ENCODE measurements around the gene SLC25A19. TPM values are rescaled to one million over a fixed set of nuclear protein-coding genes. Genes with fewer than 3 reads are reported as not detected.

The SLC25A19 gene
- total and polyA plus RNA-seq, 10 of the 15 experiments (the other 5 are each of a cell fraction or from before 2014, with no cell fraction given) = 32.9 to 91.6 (median 53.7) TPM

DNA sequence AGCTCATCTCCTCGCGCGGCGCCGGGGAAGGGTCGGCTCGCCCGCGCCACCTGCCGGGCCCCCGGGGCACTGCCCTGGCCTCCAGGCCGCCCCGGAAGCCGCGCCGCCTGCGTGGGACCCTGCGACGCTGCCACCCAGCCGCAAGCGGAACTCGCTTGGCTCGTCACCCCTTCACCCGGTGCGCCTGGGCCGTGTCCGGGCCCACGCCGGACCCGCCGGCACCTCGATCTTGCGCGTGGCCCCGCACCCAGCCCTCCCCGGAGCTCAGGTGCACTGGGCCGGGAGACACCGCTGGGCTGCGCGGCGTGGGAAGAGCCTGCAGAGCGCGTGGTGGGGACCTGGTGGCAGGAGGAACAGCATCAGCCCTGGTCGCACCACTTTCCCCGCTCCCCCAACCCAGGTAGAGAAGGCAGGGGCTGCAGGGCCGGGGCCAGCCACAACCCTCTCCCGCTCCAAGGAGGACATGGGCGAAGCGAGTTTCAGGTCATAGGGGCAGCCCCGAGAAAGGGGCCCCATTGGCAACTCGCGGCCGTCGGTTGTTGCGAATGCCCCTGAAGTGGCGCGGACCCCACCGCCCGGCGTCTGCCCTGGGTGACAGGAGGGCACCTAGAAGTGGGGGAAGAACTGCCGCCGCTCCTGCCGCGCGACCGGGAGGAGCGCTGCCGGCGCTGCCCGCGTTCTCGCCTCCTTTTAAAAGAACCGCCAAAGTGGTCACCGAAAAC, 17.8 kb downstream of the SLC25A19 start (continued):
- TF ChIP-seq, protein P1, sequence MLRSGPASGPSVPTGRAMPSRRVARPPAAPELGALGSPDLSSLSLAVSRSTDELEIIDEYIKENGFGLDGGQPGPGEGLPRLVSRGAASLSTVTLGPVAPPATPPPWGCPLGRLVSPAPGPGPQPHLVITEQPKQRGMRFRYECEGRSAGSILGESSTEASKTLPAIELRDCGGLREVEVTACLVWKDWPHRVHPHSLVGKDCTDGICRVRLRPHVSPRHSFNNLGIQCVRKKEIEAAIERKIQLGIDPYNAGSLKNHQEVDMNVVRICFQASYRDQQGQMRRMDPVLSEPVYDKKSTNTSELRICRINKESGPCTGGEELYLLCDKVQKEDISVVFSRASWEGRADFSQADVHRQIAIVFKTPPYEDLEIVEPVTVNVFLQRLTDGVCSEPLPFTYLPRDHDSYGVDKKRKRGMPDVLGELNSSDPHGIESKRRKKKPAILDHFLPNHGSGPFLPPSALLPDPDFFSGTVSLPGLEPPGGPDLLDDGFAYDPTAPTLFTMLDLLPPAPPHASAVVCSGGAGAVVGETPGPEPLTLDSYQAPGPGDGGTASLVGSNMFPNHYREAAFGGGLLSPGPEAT (IDR thresholded peaks at IDR 0.05; ENCODE audit: low read depth) = no peak
- TF ChIP-seq EP300 (IDR thresholded peaks at IDR 0.05; ENCODE audit: borderline replicate concordance in 1 of 2, control insufficient read depth in 1 of 2, low read depth in 2 of 2, low read length in 2 of 2) (no peak), NRF1 (conservative IDR thresholded peaks at IDR 0.05; ENCODE audit: low read depth, low read length) (no peak), TBL1XR1 (IDR thresholded peaks at IDR 0.05; ENCODE audit: low read depth, low read length) (no peak), IKZF2 (IDR thresholded peaks at IDR 0.05) (no peak), POU2F2 (IDR thresholded peaks at IDR 0.05; ENCODE audit: borderline replicate concordance, low read depth, low read length) (peak; percentile 38; the same call in 1 of the 3 replicates), RAD51 (IDR thresholded peaks at IDR 0.05) (no peak), BHLHE40 (IDR thresholded peaks at IDR 0.05; ENCODE audit: borderline replicate concordance in 1 of 2, low read depth in 2 of 2, low read length in 1 of 2) (peak; percentile 37 to 67; a peak in 3 of 4 replicates), PBX3 (IDR thresholded peaks at IDR 0.05; ENCODE audit: insufficient replicate concordance, low read depth, low read length) (no peak), POLR2A (IDR thresholded peaks at IDR 0.05; ENCODE audit: low read depth, low read length) (peak; percentile 79), ZNF207 (IDR thresholded peaks at IDR 0.05; ENCODE audit: borderline replicate concordance) (peak; percentile 68), CREM (IDR thresholded peaks at IDR 0.05; ENCODE audit: low read depth) (peak; percentile 95), SREBF1 (IDR thresholded peaks at IDR 0.05; ENCODE audit: low read length) (no peak), SMARCA5 (IDR thresholded peaks at IDR 0.05) (peak; percentile 96), MEF2A (IDR thresholded peaks at IDR 0.05; ENCODE audit: insufficient read depth, low read depth, low read length) (0 out of 2 replicates have a peak, but pooled peaks have one; percentile 31), ZNF24 (IDR thresholded peaks at IDR 0.05) (0 out of 2 replicates have a peak, but pooled peaks have one; percentile 53), CBX3 (IDR thresholded peaks at IDR 0.05; ENCODE audit: borderline replicate concordance, low read depth) (no peak), IRF3 (IDR thresholded peaks at IDR 0.05) (no peak)
- TF ChIP-seq, protein P2, sequence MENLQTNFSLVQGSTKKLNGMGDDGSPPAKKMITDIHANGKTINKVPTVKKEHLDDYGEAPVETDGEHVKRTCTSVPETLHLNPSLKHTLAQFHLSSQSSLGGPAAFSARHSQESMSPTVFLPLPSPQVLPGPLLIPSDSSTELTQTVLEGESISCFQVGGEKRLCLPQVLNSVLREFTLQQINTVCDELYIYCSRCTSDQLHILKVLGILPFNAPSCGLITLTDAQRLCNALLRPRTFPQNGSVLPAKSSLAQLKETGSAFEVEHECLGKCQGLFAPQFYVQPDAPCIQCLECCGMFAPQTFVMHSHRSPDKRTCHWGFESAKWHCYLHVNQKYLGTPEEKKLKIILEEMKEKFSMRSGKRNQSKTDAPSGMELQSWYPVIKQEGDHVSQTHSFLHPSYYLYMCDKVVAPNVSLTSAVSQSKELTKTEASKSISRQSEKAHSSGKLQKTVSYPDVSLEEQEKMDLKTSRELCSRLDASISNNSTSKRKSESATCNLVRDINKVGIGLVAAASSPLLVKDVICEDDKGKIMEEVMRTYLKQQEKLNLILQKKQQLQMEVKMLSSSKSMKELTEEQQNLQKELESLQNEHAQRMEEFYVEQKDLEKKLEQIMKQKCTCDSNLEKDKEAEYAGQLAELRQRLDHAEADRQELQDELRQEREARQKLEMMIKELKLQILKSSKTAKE (IDR thresholded peaks at IDR 0.05; ENCODE audit: low read depth, poor library complexity, severe bottlenecking) = no peak
- TF ChIP-seq, protein P3, sequence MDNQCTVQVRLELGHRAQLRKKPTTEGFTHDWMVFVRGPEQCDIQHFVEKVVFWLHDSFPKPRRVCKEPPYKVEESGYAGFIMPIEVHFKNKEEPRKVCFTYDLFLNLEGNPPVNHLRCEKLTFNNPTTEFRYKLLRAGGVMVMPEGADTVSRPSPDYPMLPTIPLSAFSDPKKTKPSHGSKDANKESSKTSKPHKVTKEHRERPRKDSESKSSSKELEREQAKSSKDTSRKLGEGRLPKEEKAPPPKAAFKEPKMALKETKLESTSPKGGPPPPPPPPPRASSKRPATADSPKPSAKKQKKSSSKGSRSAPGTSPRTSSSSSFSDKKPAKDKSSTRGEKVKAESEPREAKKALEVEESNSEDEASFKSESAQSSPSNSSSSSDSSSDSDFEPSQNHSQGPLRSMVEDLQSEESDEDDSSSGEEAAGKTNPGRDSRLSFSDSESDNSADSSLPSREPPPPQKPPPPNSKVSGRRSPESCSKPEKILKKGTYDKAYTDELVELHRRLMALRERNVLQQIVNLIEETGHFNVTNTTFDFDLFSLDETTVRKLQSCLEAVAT (IDR thresholded peaks at IDR 0.05) = no peak

Data from GM12878 (cell line).